ENCODE results near the gene BTBD9. TPM values are rescaled to one million over a fixed set of nuclear protein-coding genes. Genes with fewer than 3 reads are reported as not detected.

The BTBD9 gene
- total RNA-seq, 1 donor from 2014 or later: 47.9 TPM

GRCh38 chr6:38212579-38212978, 427.1 kb downstream of the BTBD9 start:
- peak; percentile 44 for ATAC-seq
- Histone ChIP-seq H3K27me3 (no peaks in the 10 kb centered on the region), H3K9me3 (no peaks in the 10 kb centered on the region), H3K36me3 (no peaks in the 10 kb centered on the region), H3K27ac (no peak overlapping the region), H3K4me1 (peaks cover 12% of the 10 kb centered on the region), H3K4me3 (no peak overlapping the region)
- intact Hi-C loops (cut with DNase I): no loop called here
- DNase-seq: no peak
- TF ChIP-seq CTCF (IDR thresholded peaks at IDR 0.05): no peak

GRCh38 chr6:38212116-38212515, 427.6 kb downstream of the BTBD9 start:
- Histone ChIP-seq H3K9me3 (no peaks in the 10 kb centered on the region), H3K4me1 (peaks cover 12% of the 10 kb centered on the region), H3K27ac (no peak overlapping the region), H3K27me3 (no peaks in the 10 kb centered on the region), H3K4me3 (no peak overlapping the region), H3K36me3 (no peaks in the 10 kb centered on the region)
- TF ChIP-seq CTCF (IDR thresholded peaks at IDR 0.05): no peak
- DNase-seq (no peak), ATAC-seq (no peak)
- intact Hi-C loops (cut with DNase I): no loop called here

- no peak for TF ChIP-seq CTCF (IDR thresholded peaks at IDR 0.05)
- Histone ChIP-seq H3K9me3 (no peaks in the 10 kb centered on the region), H3K36me3 (no peaks in the 10 kb centered on the region), H3K4me1 (peaks cover 12% of the 10 kb centered on the region), H3K27me3 (no peaks in the 10 kb centered on the region), H3K27ac (no peak overlapping the region), H3K4me3 (no peak overlapping the region)
- DNase-seq: no peak
- ATAC-seq: no peak
- intact Hi-C loops (cut with DNase I): no loop called here
These were observed 430.1 kb downstream of the BTBD9 start for GRCh38 chr6:38209371-38210260.

- no peak overlapping the region for H3K4me3 ChIP-seq
- no peaks in the 10 kb centered on the region for H3K27me3 ChIP-seq
- intact Hi-C loops (cut with DNase I): no loop called here
- no peak overlapping the region for H3K27ac ChIP-seq
- ATAC-seq (no peak), DNase-seq (no peak)
- H3K9me3 ChIP-seq: no peaks in the 10 kb centered on the region
- H3K36me3 ChIP-seq: no peaks in the 10 kb centered on the region
- H3K4me1 ChIP-seq: peaks cover 7% of the 10 kb centered on the region
- TF ChIP-seq CTCF (IDR thresholded peaks at IDR 0.05): no peak
These were observed 431.7 kb downstream of the BTBD9 start for GRCh38 chr6:38208028-38208427.

GRCh38 chr6:38207375-38207774, 432.4 kb downstream of the BTBD9 start:
- DNase-seq (no peak), ATAC-seq (no peak)
- H3K27me3 ChIP-seq: no peaks in the 10 kb centered on the region
- no peak overlapping the region for H3K4me3 ChIP-seq
- TF ChIP-seq CTCF (IDR thresholded peaks at IDR 0.05): no peak
- no peaks in the 10 kb centered on the region for H3K9me3 ChIP-seq
- intact Hi-C loops (cut with DNase I): no loop called here
- H3K27ac ChIP-seq: no peak overlapping the region
- peaks cover under 1% of the 10 kb centered on the region for H3K4me1 ChIP-seq
- no peaks in the 10 kb centered on the region for H3K36me3 ChIP-seq

Data from upper lobe of right lung (tissue), 1 donor.